HG02852 (cell line): Measurements from ENCODE around the gene PRTG.

Experiments used
- ATAC-seq: cut with Tn5 transposase; IDR thresholded peaks from one replicate; pipeline ENCODE4 v1.9.1; 2021; ENCODE audit warnings: mild to moderate bottlenecking, moderate library complexity; ENCODE audit not compliant: unreplicated experiment

The PRTG gene

GRCh38 chr15:55576943-55577342 lies 166.0 kb downstream of the PRTG start:
- no peak for ATAC-seq

- ATAC-seq, result no peak
These were observed 168.9 kb downstream of the PRTG start for GRCh38 chr15:55574096-55574495.

- no peak for ATAC-seq
These were observed 169.7 kb downstream of the PRTG start for GRCh38 chr15:55573224-55573623.

- no peak for ATAC-seq
These were observed 178.4 kb downstream of the PRTG start for GRCh38 chr15:55564347-55565145.

GRCh38 chr15:55562601-55563000 lies 180.4 kb downstream of the PRTG start:
- no peak for ATAC-seq
